ENCODE measurements around the gene RFX1.
"Not testable (repeated sequence)": the region's sequence is repeated elsewhere in the genome, so short reads cannot be mapped to it uniquely, and the experiment has no call there.

The RFX1 gene

DNA sequence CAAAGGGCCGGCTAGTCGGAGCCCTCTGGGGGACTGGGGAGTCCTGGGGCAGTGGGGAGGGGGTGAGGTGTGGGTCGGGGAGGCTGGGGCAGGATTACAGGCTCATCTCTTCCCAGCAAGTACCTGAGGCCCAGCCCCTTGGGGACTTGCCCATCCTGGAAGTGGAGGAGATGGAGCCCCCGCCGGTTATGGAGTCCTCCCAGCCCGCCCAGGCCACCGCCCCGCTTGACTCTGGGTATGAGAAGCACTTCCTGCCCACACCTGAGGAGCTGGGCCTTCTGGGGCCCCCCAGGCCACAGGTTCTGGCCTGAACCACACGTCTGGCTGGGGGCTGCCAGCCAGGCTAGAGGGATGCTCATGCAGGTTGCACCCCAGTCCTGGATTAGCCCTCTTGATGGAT, 45.9 kb upstream of the RFX1 start:
- TF ChIP-seq, protein P1, sequence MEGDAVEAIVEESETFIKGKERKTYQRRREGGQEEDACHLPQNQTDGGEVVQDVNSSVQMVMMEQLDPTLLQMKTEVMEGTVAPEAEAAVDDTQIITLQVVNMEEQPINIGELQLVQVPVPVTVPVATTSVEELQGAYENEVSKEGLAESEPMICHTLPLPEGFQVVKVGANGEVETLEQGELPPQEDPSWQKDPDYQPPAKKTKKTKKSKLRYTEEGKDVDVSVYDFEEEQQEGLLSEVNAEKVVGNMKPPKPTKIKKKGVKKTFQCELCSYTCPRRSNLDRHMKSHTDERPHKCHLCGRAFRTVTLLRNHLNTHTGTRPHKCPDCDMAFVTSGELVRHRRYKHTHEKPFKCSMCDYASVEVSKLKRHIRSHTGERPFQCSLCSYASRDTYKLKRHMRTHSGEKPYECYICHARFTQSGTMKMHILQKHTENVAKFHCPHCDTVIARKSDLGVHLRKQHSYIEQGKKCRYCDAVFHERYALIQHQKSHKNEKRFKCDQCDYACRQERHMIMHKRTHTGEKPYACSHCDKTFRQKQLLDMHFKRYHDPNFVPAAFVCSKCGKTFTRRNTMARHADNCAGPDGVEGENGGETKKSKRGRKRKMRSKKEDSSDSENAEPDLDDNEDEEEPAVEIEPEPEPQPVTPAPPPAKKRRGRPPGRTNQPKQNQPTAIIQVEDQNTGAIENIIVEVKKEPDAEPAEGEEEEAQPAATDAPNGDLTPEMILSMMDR (IDR thresholded peaks at IDR 0.05; ENCODE audit: low read depth, low read length, missing control alignments) = no peak
- DNase-seq (ENCODE audit: low read depth) = no peak
- no peak overlapping the region for H3K4me3 ChIP-seq (ENCODE audit: low read depth, low read length)

DNA sequence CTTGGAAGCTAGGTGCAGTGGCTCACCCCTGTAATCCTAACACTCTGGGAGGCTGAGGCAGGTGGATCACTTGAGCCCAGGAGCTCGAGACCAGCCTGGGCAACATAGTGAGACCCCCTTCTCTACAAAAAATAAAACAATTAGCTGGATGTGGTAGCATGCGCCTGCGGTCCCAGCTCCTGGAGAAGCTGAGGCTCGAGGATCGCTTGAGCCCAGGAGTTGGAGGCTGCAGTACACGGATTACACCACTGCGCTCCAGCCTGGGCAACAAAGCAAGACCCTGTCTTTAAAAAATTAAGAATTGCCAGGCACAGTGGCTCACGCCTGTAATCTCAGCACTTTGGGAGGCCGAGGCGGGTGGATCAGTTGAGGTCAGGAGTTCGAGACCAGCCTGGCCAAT, 44.8 kb upstream of the RFX1 start:
- not testable (repeated sequence) for DNase-seq (ENCODE audit: low read depth); H3K4me3 ChIP-seq (ENCODE audit: low read depth, low read length)

DNA sequence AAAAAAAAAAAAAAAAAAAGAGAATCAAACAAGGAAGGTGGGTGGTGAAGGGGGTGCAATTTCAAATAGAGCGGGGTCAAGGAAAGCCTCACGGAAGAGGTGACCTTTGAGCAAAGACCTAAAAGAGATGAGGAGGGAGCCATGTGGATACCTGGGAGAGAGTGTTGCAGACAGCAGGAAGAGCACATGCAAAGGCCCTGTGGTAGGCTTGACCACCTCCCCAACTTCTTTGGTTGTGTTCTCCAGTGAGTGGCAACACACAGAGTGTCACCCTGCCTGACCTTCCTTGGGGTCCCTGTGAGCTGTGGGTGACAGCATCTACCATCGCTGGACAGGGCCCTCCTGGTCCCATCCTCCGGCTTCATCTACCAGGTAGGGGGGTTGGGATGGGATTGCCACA, 44.4 kb upstream of the RFX1 start:
- TF ChIP-seq, protein P1 (IDR thresholded peaks at IDR 0.05; ENCODE audit: low read depth, low read length, missing control alignments) = no peak
- no peak overlapping the region for H3K4me3 ChIP-seq (ENCODE audit: low read depth, low read length)
- DNase-seq (ENCODE audit: low read depth) = no peak

DNA sequence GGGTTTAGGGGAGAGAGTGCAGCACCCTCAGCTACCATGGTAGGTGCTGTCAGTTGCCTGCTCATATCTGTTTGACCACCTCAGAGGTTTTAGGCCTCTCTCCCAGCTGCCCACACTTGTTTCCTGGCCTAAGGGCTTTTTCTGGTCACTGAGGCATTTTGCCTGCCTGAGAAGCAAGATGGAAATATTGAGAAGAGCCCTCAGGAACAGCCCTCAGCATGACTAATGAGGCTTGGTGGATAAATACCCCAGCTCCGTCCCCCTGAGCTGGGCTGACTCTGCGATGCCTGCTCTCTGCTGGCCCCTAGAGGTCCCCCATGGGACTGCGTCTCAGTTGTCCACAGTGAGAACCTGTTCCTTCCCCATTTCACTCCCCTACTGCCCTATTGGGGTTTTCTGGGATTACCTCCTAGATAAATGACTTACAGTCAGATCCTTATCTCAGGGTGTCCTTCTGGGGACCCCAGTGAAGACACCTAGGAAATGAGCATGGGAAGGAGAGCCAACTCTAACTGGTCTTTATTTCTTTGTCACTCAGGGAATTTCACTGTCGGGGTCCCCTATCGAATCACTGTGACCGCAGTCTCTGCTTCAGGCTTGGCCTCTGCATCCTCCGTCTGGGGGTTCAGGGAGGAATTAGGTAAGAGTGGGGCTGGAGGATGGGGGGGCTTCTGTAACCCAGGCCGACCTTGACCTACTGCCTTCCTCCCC, 42.5 kb upstream of the RFX1 start:
- no peak for DNase-seq (ENCODE audit: low read depth)

DNA sequence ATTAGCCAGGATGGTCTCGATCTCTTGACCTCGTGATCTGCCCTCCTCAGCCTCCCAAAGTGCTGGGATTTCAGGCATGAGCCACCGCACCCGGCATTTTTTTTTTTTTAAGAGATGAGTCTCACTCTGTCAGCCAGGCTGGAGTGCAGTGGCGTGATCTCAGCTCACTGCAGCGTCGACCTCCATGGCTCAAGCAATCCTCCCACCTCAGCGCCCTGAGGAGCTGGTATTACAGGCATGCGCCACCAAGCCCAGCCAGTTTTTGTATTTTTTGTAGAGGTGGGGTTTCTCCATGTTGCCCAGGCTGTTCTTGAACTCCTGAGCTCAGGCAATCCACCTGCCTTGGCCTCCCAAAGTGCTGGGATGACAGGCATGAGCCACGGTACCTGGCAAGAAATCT, 41.7 kb upstream of the RFX1 start:
- not testable (repeated sequence) for H3K4me3 ChIP-seq (ENCODE audit: low read depth, low read length); DNase-seq (ENCODE audit: low read depth)

More for the DNA sequence above, 42.5 kb upstream of the RFX1 start:
- TF ChIP-seq, protein P1 (IDR thresholded peaks at IDR 0.05; ENCODE audit: low read depth, low read length, missing control alignments) = peak; percentile 99
- H3K4me3 ChIP-seq (ENCODE audit: low read depth, low read length) = no peak overlapping the region

DNA sequence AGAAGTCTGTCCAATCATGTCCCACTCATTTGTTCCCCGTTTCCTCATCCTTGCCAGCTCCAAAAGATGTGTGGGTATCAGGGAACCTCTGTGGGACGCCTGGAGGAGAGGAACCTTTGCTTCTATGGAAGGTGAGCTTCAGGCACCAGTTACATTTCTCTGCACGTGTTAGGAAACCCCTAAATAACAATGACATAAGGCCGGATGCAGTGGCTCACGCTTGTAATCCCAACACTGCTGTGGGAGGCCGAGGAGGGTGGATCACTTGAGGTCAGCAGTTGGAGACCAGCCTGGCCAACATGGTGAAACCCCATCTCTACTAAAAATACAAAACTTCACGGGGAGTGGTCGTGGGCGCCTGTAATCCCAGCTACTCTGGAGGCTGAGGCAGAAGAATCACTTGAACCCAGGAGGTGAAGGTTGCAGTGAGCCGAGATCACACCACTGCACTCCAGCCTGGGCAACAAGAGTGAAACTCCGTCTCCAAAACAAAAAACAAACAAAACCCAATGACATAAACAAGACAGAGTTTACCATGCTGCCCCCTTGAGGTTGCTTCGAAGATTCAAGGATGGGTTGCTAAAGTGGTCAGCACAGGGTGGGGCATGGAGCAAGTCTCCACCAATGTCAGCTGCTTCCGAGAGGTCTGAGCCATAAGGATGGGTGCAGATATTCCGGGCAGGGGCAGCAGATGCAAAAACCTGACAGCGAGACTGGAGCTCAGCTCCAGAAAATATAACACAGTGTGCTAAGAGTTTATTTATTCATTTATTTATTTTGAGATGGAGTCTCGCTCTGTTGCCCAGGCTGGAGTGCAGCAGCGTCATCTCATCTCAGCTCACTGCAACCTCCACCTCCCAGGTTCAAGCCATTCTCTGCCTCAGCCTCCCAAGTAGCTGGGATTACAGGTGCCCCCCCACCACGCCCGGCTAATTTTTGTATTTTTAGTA, 36.8 kb upstream of the RFX1 start:
- H3K4me3 ChIP-seq (ENCODE audit: low read depth, low read length); DNase-seq (ENCODE audit: low read depth): not testable (repeated sequence)
- TF ChIP-seq, protein P1 (IDR thresholded peaks at IDR 0.05; ENCODE audit: low read depth, low read length, missing control alignments) = peak; percentile 72

DNA sequence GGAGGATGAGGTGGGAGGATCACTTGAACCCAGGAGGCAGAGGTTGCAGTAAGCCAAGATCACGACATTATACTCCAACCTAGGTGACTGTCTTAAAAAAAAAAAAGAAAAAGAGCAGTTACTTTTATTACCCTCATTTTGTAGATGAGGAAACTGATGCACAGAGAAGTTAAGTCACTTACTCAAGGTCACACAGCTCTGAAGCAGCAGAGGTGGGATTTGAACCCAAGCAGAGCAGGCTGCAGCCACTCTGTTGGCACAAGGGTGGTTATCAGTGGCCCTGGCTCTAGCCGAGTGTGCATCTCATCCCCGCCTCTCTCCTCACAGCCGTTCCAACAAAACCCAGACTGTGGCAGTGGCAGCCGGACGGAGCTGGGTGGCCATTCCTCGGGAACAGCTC, 33.1 kb upstream of the RFX1 start:
- DNase-seq (ENCODE audit: low read depth) = no peak
- H3K4me3 ChIP-seq (ENCODE audit: low read depth, low read length) = no peak overlapping the region
- TF ChIP-seq, protein P1 (IDR thresholded peaks at IDR 0.05; ENCODE audit: low read depth, low read length, missing control alignments) = no peak

Data from GM12864 (cell line).